ENCODE data around the gene MGAT1. TPM values are rescaled to one million over a fixed set of nuclear protein-coding genes. Genes with fewer than 3 reads are reported as not detected.

The MGAT1 gene
- polyA plus RNA-seq, 2 of the 4 experiments (the other 2 are of a cell fraction): 53.0 to 61.8 TPM

DNA sequence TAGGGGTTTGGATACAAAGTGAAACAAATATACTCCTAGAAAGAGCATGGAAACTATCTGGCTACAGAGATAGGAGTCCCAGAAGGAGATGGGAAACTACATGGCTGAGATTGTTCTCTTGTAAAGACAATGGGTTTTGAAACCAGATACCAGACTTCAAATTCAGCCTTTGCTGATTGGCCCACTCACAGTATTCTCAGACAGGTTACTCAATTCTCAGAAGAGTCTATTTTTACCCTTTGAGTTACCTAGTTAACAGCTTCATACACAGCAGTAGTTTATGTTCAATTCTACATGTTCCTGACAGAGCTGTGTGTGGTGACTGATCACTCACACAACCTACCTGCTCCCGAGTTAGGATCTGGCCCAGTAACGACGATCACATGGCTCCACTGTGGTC is 44.4 kb upstream of the MGAT1 start:
- WGBS (ENCODE audit: missing lambda C conversion rate): 29% methylated on average over 3 of the region's 3 CpGs
- no peak for TF ChIP-seq HOXB13 (CRISPR knock-in tag; IDR thresholded peaks at IDR 0.05; ENCODE audit: low read depth)
- TF ChIP-seq, protein P1, sequence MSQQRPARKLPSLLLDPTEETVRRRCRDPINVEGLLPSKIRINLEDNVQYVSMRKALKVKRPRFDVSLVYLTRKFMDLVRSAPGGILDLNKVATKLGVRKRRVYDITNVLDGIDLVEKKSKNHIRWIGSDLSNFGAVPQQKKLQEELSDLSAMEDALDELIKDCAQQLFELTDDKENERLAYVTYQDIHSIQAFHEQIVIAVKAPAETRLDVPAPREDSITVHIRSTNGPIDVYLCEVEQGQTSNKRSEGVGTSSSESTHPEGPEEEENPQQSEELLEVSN (IDR thresholded peaks at IDR 0.05; ENCODE audit: borderline replicate concordance, low read depth): no peak
- TF ChIP-seq, protein P2, sequence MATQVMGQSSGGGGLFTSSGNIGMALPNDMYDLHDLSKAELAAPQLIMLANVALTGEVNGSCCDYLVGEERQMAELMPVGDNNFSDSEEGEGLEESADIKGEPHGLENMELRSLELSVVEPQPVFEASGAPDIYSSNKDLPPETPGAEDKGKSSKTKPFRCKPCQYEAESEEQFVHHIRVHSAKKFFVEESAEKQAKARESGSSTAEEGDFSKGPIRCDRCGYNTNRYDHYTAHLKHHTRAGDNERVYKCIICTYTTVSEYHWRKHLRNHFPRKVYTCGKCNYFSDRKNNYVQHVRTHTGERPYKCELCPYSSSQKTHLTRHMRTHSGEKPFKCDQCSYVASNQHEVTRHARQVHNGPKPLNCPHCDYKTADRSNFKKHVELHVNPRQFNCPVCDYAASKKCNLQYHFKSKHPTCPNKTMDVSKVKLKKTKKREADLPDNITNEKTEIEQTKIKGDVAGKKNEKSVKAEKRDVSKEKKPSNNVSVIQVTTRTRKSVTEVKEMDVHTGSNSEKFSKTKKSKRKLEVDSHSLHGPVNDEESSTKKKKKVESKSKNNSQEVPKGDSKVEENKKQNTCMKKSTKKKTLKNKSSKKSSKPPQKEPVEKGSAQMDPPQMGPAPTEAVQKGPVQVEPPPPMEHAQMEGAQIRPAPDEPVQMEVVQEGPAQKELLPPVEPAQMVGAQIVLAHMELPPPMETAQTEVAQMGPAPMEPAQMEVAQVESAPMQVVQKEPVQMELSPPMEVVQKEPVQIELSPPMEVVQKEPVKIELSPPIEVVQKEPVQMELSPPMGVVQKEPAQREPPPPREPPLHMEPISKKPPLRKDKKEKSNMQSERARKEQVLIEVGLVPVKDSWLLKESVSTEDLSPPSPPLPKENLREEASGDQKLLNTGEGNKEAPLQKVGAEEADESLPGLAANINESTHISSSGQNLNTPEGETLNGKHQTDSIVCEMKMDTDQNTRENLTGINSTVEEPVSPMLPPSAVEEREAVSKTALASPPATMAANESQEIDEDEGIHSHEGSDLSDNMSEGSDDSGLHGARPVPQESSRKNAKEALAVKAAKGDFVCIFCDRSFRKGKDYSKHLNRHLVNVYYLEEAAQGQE (IDR thresholded peaks at IDR 0.05): no peak
- TF ChIP-seq CBX8 (IDR thresholded peaks at IDR 0.05): no peak
- no peak for TF ChIP-seq CEBPB (IDR thresholded peaks at IDR 0.05)
- no peak for TF ChIP-seq FOXS1 (CRISPR knock-in tag; IDR thresholded peaks at IDR 0.05)
- TF ChIP-seq EP300 (IDR thresholded peaks at IDR 0.05): no peak
- TF ChIP-seq ZSCAN20 (CRISPR knock-in tag; IDR thresholded peaks at IDR 0.05): no peak
- TF ChIP-seq ZNF302 (CRISPR knock-in tag; IDR thresholded peaks at IDR 0.05): no peak
- TF ChIP-seq GATA3 (IDR thresholded peaks at IDR 0.05; ENCODE audit: borderline replicate concordance): no peak
- TF ChIP-seq PHF8 (IDR thresholded peaks at IDR 0.05; ENCODE audit: borderline replicate concordance, low read depth): no peak
- no peak for TF ChIP-seq SREBF2 (IDR thresholded peaks at IDR 0.05)
- TF ChIP-seq, protein P3, sequence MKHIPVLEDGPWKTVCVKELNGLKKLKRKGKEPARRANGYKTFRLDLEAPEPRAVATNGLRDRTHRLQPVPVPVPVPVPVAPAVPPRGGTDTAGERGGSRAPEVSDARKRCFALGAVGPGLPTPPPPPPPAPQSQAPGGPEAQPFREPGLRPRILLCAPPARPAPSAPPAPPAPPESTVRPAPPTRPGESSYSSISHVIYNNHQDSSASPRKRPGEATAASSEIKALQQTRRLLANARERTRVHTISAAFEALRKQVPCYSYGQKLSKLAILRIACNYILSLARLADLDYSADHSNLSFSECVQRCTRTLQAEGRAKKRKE (CRISPR knock-in tag; IDR thresholded peaks at IDR 0.05; ENCODE audit: low read depth): no peak
- TF ChIP-seq TFCP2L1 (CRISPR knock-in tag; IDR thresholded peaks at IDR 0.05): no peak
- TF ChIP-seq, protein P4, sequence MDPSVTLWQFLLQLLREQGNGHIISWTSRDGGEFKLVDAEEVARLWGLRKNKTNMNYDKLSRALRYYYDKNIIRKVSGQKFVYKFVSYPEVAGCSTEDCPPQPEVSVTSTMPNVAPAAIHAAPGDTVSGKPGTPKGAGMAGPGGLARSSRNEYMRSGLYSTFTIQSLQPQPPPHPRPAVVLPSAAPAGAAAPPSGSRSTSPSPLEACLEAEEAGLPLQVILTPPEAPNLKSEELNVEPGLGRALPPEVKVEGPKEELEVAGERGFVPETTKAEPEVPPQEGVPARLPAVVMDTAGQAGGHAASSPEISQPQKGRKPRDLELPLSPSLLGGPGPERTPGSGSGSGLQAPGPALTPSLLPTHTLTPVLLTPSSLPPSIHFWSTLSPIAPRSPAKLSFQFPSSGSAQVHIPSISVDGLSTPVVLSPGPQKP (IDR thresholded peaks at IDR 0.05; ENCODE audit: low read depth, low read length): no peak
- no peak for TF ChIP-seq HOXA7 (CRISPR knock-in tag; IDR thresholded peaks at IDR 0.05)
- TF ChIP-seq POLR2AphosphoS2 (conservative IDR thresholded peaks at IDR 0.05; ENCODE audit: low read length): no peak
- TF ChIP-seq RNF2 (IDR thresholded peaks at IDR 0.05; ENCODE audit: borderline replicate concordance, low read depth): no peak
- TF ChIP-seq HDAC2 (IDR thresholded peaks at IDR 0.05): no peak
- TF ChIP-seq ESRRA (IDR thresholded peaks at IDR 0.05; ENCODE audit: borderline replicate concordance, low read length): no peak
- no peaks in the 10 kb centered on the region for H3K4me1 ChIP-seq
- no peak for ATAC-seq
- POLR2A ChIA-PET: interaction anchor here (1.0 to 1.2 kb wide), 3 partner anchors 13 to 36 kb away, joined by 3 read pairs; no protein-coding TSS in a partner anchor
- CTCF ChIA-PET: interaction anchor here (0.8 to 3.5 kb wide), 2 partner anchors 9 to 17 kb away, joined by 3 to 14 read pairs; no protein-coding TSS in a partner anchor
- H3K4me3 ChIP-seq: no peak overlapping the region
- no peak for DNase-seq (ENCODE audit: low read depth in 1 of 2, low spot score in 1 of 2)
- no peak overlapping the region for H3K4me2 ChIP-seq
- peaks cover 91% of the 10 kb centered on the region for H3K9me3 ChIP-seq
- no peak overlapping the region for H3K27ac ChIP-seq
- no peak for FAIRE-seq

- Histone ChIP-seq H3K9me3 (peaks cover 75% of the 10 kb centered on the region), H3K4me1 (no peaks in the 10 kb centered on the region), H3K4me2 (no peak overlapping the region), H3K27ac (no peak overlapping the region), H3K4me3 (no peak overlapping the region)
- ChIA-PET CTCF (no interaction called here), POLR2A (interaction anchor here (0.6 kb wide), 1 partner anchor 984 kb away, joined by 3 read pairs; no protein-coding TSS in a partner anchor)
- ATAC-seq (no peak), DNase-seq (ENCODE audit: low read depth in 1 of 2, low spot score in 1 of 2) (no peak), FAIRE-seq (no peak)
- WGBS (ENCODE audit: missing lambda C conversion rate): 100% methylated on average over 1 of the region's 1 CpG
- TF ChIP-seq CEBPB (IDR thresholded peaks at IDR 0.05) (no peak), PHF8 (IDR thresholded peaks at IDR 0.05; ENCODE audit: borderline replicate concordance, low read depth) (no peak), ZNF302 (CRISPR knock-in tag; IDR thresholded peaks at IDR 0.05) (no peak), FOXS1 (CRISPR knock-in tag; IDR thresholded peaks at IDR 0.05) (no peak), NPAS2 (CRISPR knock-in tag; IDR thresholded peaks at IDR 0.05; ENCODE audit: borderline replicate concordance) (no peak), TFCP2L1 (CRISPR knock-in tag; IDR thresholded peaks at IDR 0.05) (no peak), SMC3 (IDR thresholded peaks at IDR 0.05) (no peak), POLR2AphosphoS2 (conservative IDR thresholded peaks at IDR 0.05; ENCODE audit: low read length) (no peak), HOXB5 (CRISPR knock-in tag; IDR thresholded peaks at IDR 0.05) (no peak), HDAC2 (IDR thresholded peaks at IDR 0.05) (no peak), RCOR1 (IDR thresholded peaks at IDR 0.05; ENCODE audit: low read depth, low read length) (no peak), CHD2 (IDR thresholded peaks at IDR 0.05; ENCODE audit: low read length, partially characterized antibody) (no peak), FOSB (CRISPR knock-in tag; IDR thresholded peaks at IDR 0.05) (no peak), GATA3 (IDR thresholded peaks at IDR 0.05; ENCODE audit: borderline replicate concordance) (no peak), ZFP36 (IDR thresholded peaks at IDR 0.05; ENCODE audit: borderline replicate concordance, partially characterized antibody) (no peak), MAX (IDR thresholded peaks at IDR 0.05) (no peak), EP300 (IDR thresholded peaks at IDR 0.05) (no peak)
- TF ChIP-seq, protein P5, sequence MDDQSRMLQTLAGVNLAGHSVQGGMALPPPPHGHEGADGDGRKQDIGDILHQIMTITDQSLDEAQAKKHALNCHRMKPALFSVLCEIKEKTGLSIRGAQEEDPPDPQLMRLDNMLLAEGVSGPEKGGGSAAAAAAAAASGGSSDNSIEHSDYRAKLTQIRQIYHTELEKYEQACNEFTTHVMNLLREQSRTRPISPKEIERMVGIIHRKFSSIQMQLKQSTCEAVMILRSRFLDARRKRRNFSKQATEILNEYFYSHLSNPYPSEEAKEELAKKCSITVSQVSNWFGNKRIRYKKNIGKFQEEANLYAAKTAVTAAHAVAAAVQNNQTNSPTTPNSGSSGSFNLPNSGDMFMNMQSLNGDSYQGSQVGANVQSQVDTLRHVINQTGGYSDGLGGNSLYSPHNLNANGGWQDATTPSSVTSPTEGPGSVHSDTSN (IDR thresholded peaks at IDR 0.05): no peak
These were observed 42.3 kb upstream of the MGAT1 start for GRCh38 chr5:180844858-180845257.

Measured in A549 (cell line).